HepG2 (cell line): ENCODE data around the gene COG5. TPM values are rescaled to one million over a fixed set of nuclear protein-coding genes. Genes with fewer than 3 reads are reported as not detected.
A peak's percentile ranks its signal among the peaks of the same experiment; 100 is the strongest.

ENCODE experiments used
- ARID2 ChIP-seq: sonication (generic); formaldehyde crosslinking; IDR thresholded peaks from 2 replicates; pipeline ENCODE4 v1.8.1; 2022; ENCODE audit warnings: mild to moderate bottlenecking, missing genetic modification reagents, borderline replicate concordance
- CENPBD1 ChIP-seq: sonication (generic); formaldehyde crosslinking; IDR thresholded peaks from 2 replicates; pipeline ENCODE4 v1.8.0; 2022; ENCODE audit warnings: missing genetic modification reagents, low read depth, mild to moderate bottlenecking, borderline replicate concordance
- E2F1 ChIP-seq: sonication (generic); formaldehyde crosslinking; IDR thresholded peaks from 2 replicates; pipeline ENCODE4 v1.5.0; 2020; ENCODE audit warnings: missing genetic modification reagents
- FOXO4 ChIP-seq: sonication (generic); formaldehyde crosslinking; conservative IDR thresholded peaks from 2 replicates; pipeline ENCODE4 v1.8.1; 2023; ENCODE audit warnings: missing genetic modification reagents
- HNRNPK ChIP-seq: fragments of 200-400 bp; formaldehyde crosslinking; IDR thresholded peaks from 2 replicates; pipeline ENCODE4 v1.6.1; 2018; ENCODE audit warnings: low read length, low read depth, moderate library complexity, mild to moderate bottlenecking; ENCODE audit not compliant: poor library complexity, severe bottlenecking
- HNRNPUL1 ChIP-seq: fragments of 200-400 bp; formaldehyde crosslinking; IDR thresholded peaks from 2 replicates; pipeline ENCODE4 v1.6.1; 2017; ENCODE audit warnings: low read depth, mild to moderate bottlenecking, low read length, moderate library complexity
- MEF2D ChIP-seq: sonication (generic); formaldehyde crosslinking; IDR thresholded peaks from 2 replicates; pipeline ENCODE4 v1.5.1; 2020; ENCODE audit warnings: mild to moderate bottlenecking, missing genetic modification reagents
- MTF2 ChIP-seq: sonication (generic); formaldehyde crosslinking; IDR thresholded peaks from 2 replicates; pipeline ENCODE4 v1.5.0; 2020; ENCODE audit warnings: missing genetic modification reagents, borderline replicate concordance
- NFAT5 ChIP-seq: sonication (generic); formaldehyde crosslinking; IDR thresholded peaks from 2 replicates; pipeline ENCODE4 v1.4.0; 2020; ENCODE audit warnings: missing genetic modification reagents
- ZBTB20 ChIP-seq: sonication (generic); formaldehyde crosslinking; IDR thresholded peaks from 2 replicates; pipeline ENCODE4 v1.8.1; 2023; ENCODE audit warnings: missing genetic modification reagents, low read depth, mild to moderate bottlenecking, borderline replicate concordance
- ZBTB38 ChIP-seq: sonication (generic); formaldehyde crosslinking; IDR thresholded peaks from 2 replicates; pipeline ENCODE4 v1.5.1; 2020; ENCODE audit warnings: mild to moderate bottlenecking, missing genetic modification reagents
- ZBTB49 ChIP-seq: sonication (generic); formaldehyde crosslinking; IDR thresholded peaks from 2 replicates; pipeline ENCODE4 v1.4.0; 2020; ENCODE audit warnings: missing genetic modification reagents, borderline replicate concordance
- ZNF280B ChIP-seq: sonication (generic); formaldehyde crosslinking; IDR thresholded peaks from 2 replicates; pipeline ENCODE4 v1.5.0; 2020; ENCODE audit warnings: missing genetic modification reagents, mild to moderate bottlenecking, borderline replicate concordance
- ZNF343 ChIP-seq: sonication (generic); formaldehyde crosslinking; IDR thresholded peaks from 2 replicates; pipeline ENCODE4 v1.4.0; 2020; ENCODE audit warnings: mild to moderate bottlenecking, missing genetic modification reagents
- polyA plus RNA-seq, 8 experiments: library from polyadenylated mRNA; depleted of rRNA in 3 of 8; stranded (reverse) in 7 of 8; unstranded in 1 of 8; fragments of >200 nt; fragmentation: Illumina TruSeq in 4 of 8; extraction: Trizol in 4 of 8; gene quantifications; 2 replicates each; pipeline versions ENCODE4 v1.2.1 to v1.2.3, GENCODE V29; 2011 to 2016; ENCODE audit warnings: low read depth in 4 of 8, missing spikeins in 1 of 8, mixed read lengths in 1 of 8; ENCODE audit not compliant: insufficient read depth in 1 of 8
- total RNA-seq, 5 experiments: library from RNA; depleted of rRNA; stranded (reverse); fragments of >200 nt; fragmentation: Illumina TruSeq; extraction: Trizol; gene quantifications; 2 replicates each; pipeline ENCODE4 v1.2.3, GENCODE V29; 2016; ENCODE audit warnings: low read depth in 1 of 5

Gene COG5
- total and polyA plus RNA-seq, 2 of the 13 experiments (the other 11 are each of a cell fraction or from before 2014, with no cell fraction given) = 20.4 to 31.3 TPM

- TF ChIP-seq ZBTB20 (CRISPR knock-in tag) (peak; percentile 61; the same call in 1 of the 2 replicates), MEF2D (CRISPR knock-in tag) (no peak), ZBTB38 (no peak; the same call in 1 of the 2 replicates), HNRNPUL1 (no peak), ARID2 (CRISPR knock-in tag) (0 out of 2 replicates have a peak, but pooled peaks have one; percentile 43), NFAT5 (CRISPR knock-in tag) (0 out of 2 replicates have a peak, but pooled peaks have one; percentile 28), HNRNPK (peak; percentile 94), FOXO4 (CRISPR knock-in tag) (no peak), ZBTB49 (CRISPR knock-in tag) (no peak), E2F1 (no peak), CENPBD1 (CRISPR knock-in tag) (no peak), MTF2 (CRISPR knock-in tag) (0 out of 2 replicates have a peak, but pooled peaks have one; percentile 41), ZNF343 (CRISPR knock-in tag) (no peak), ZNF280B (CRISPR knock-in tag) (0 out of 2 replicates have a peak, but pooled peaks have one; percentile 53)
These were observed 394.3 kb downstream of the COG5 start (continued) for GRCh38 chr7:107169120-107170050.
